Measurements from ENCODE around the gene MAPK1.
"Not testable (repeated sequence)": the region's sequence is repeated elsewhere in the genome, so short reads cannot be mapped to it uniquely, and the experiment has no call there.

MAPK1 gene

GRCh38 chr22:21845558-21846453 is 21.6 kb downstream of the MAPK1 start:
- DNase-seq: no peak

- DNase-seq: no peak
These were observed 24.5 kb downstream of the MAPK1 start for GRCh38 chr22:21842946-21843345.

GRCh38 chr22:21841422-21841821 is 26.0 kb downstream of the MAPK1 start:
- DNase-seq: no peak

GRCh38 chr22:21840236-21840823 is 27.1 kb downstream of the MAPK1 start:
- no peak for DNase-seq

- no peak for DNase-seq
These were observed 27.7 kb downstream of the MAPK1 start for GRCh38 chr22:21839765-21840140.

GRCh38 chr22:21839104-21839764 is 28.2 kb downstream of the MAPK1 start:
- not testable (repeated sequence) for DNase-seq

- DNase-seq: no peak
These were observed 30.0 kb downstream of the MAPK1 start for GRCh38 chr22:21837248-21837979.

- not testable (repeated sequence) for DNase-seq
These were observed 31.0 kb downstream of the MAPK1 start for GRCh38 chr22:21836486-21836885.

- DNase-seq: no peak
These were observed 32.1 kb downstream of the MAPK1 start for GRCh38 chr22:21835378-21835777.

- no peak for DNase-seq
These were observed 32.6 kb downstream of the MAPK1 start for GRCh38 chr22:21834869-21835268.

- DNase-seq: no peak
These were observed 34.9 kb downstream of the MAPK1 start for GRCh38 chr22:21832291-21833290.

- DNase-seq: no peak
These were observed 37.9 kb downstream of the MAPK1 start for GRCh38 chr22:21829523-21829922.

GRCh38 chr22:21828268-21828638 is 39.2 kb downstream of the MAPK1 start:
- DNase-seq: no peak

- DNase-seq: no peak
These were observed 39.7 kb downstream of the MAPK1 start for GRCh38 chr22:21827628-21828267.

GRCh38 chr22:21826204-21826603 is 41.2 kb downstream of the MAPK1 start:
- DNase-seq: no peak

- not testable (repeated sequence) for DNase-seq
These were observed 42.5 kb downstream of the MAPK1 start for GRCh38 chr22:21824962-21825361.

GRCh38 chr22:21824445-21824912 is 43.0 kb downstream of the MAPK1 start:
- DNase-seq: no peak

GRCh38 chr22:21823740-21824444 is 43.6 kb downstream of the MAPK1 start:
- no peak for DNase-seq

- no peak for DNase-seq
These were observed 48.2 kb downstream of the MAPK1 start for GRCh38 chr22:21819183-21819770.

Measured in NCI-H2227 treated with DMSO at 0.1 percent for 48 hours (cell line).